ENCODE data around the gene MPV17L. TPM values are rescaled to one million over a fixed set of nuclear protein-coding genes. Genes with fewer than 3 reads are reported as not detected.
A peak's percentile ranks its signal among the peaks of the same experiment; 100 is the strongest.
"Not testable (repeated sequence)": the region's sequence is repeated elsewhere in the genome, so short reads cannot be mapped to it uniquely, and the experiment has no call there.

MPV17L gene
- total and polyA plus RNA-seq, 7 donors, result 5.6 to 30.3 (median 6.3) TPM

DNA sequence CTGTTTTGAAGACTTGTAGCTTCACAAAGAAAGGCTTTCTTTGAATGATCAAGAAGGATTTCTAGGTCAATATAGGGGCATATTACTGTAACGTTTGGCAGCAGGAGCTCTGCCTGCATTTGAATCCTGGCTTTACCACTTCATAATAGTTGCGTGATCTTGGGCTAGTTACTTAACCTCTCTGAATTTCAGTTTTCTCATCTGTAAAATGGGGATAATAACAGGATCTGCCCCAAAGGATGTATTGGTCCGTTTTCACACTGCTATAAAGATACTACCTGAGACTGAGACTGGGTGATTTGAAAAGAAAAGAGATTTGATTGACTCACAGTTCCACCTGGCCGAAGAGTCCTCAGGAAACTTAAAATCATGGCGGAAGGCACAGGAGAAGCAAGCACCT is 51.3 kb downstream of the MPV17L start:
- 93 to 95% (median 95%) methylated on average over 5 of the region's 5 CpGs for WGBS, 3 donors
- no peak overlapping the region for H3K4me3 ChIP-seq
- intact Hi-C loops (cut with DNase I), result no loop called here
- H3K36me3 ChIP-seq (ENCODE audit: insufficient read depth in 1 of 2, low read depth in 1 of 2), result no peaks in the 10 kb centered on the region
- DNase-seq (no peak), ATAC-seq (no peak)
- no peak overlapping the region for H3K27ac ChIP-seq
- TF ChIP-seq, protein P1, sequence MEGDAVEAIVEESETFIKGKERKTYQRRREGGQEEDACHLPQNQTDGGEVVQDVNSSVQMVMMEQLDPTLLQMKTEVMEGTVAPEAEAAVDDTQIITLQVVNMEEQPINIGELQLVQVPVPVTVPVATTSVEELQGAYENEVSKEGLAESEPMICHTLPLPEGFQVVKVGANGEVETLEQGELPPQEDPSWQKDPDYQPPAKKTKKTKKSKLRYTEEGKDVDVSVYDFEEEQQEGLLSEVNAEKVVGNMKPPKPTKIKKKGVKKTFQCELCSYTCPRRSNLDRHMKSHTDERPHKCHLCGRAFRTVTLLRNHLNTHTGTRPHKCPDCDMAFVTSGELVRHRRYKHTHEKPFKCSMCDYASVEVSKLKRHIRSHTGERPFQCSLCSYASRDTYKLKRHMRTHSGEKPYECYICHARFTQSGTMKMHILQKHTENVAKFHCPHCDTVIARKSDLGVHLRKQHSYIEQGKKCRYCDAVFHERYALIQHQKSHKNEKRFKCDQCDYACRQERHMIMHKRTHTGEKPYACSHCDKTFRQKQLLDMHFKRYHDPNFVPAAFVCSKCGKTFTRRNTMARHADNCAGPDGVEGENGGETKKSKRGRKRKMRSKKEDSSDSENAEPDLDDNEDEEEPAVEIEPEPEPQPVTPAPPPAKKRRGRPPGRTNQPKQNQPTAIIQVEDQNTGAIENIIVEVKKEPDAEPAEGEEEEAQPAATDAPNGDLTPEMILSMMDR (IDR thresholded peaks at IDR 0.05), result no peak
- no peaks in the 10 kb centered on the region for H3K27me3 ChIP-seq (ENCODE audit: insufficient read depth in 3 of 3, low read length in 2 of 3)
- no peaks in the 10 kb centered on the region for H3K4me1 ChIP-seq
- H3K9me3 ChIP-seq, result peaks cover 3% of the 10 kb centered on the region

DNA sequence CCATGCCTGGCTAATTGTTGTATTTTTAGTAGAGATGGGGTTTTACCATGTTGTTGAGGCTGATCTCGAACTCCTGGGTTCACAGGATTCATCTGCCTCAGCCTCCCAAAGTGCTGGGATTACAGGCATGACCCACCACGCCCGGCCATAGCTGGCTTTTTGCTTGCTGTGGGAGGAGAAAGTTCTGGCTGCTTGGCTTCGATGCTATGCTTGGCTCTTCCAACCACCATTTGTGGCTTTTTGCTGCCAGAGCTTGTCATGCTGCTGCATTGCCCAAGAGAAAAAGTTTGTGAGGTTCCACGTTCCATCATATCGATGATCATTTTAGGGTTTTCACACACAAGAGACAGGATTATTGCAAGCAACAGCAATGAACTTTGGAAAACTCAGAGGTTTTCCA is 55.1 kb downstream of the MPV17L start:
- H3K4me3 ChIP-seq, result no peak overlapping the region
- H3K9me3 ChIP-seq, result no peaks in the 10 kb centered on the region
- TF ChIP-seq, protein P1 (IDR thresholded peaks at IDR 0.05), result no peak
- no peak overlapping the region for H3K27ac ChIP-seq
- H3K27me3 ChIP-seq (ENCODE audit: insufficient read depth in 3 of 3, low read length in 2 of 3), result no peaks in the 10 kb centered on the region
- WGBS, 3 donors, result 17 to 41% (median 33%) methylated on average over 6 of the region's 6 CpGs
- H3K36me3 ChIP-seq (ENCODE audit: insufficient read depth in 1 of 2, low read depth in 1 of 2), result no peaks in the 10 kb centered on the region
- intact Hi-C loops (cut with DNase I), result no loop called here
- H3K4me1 ChIP-seq, result no peaks in the 10 kb centered on the region
- ATAC-seq (peak in 3 of 4 donors; percentile 39 to 42 (median 40)), DNase-seq (peak in 1 of 2 donors; percentile 54)

DNA sequence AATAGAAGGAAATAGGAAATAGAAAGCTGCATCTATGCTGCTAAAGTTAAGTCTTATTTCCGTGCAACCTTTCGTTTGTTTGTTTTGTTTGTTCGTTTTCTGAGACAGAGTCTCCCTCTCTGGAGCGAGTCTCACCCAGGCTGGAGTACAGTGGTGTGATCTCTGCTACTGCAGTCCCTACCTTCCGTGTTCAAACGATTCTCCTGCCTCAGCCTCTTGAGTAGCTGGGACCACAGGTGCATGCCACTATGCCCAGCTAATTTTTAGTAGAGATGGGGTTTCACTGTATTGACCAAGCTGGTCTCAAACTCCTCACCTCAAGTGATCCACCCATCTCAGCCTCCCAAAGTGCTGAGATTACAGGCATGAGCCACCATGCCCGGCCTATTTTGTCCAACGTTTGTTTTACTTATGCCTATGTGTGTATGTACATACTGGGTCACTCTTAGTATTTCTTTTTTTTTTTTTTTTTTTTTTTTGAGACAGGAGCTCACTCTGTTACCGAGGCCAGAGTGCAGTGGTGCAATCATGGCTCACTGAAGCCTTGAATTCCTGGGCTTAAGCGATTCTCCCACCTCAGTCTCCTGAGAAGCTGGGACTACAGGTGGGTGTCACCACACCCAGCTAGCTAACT is 55.7 kb downstream of the MPV17L start:
- no peak for ATAC-seq
- Histone ChIP-seq H3K9me3 (no peaks in the 10 kb centered on the region), H3K4me3 (no peak overlapping the region), H3K36me3 (ENCODE audit: insufficient read depth in 1 of 2, low read depth in 1 of 2) (no peaks in the 10 kb centered on the region), H3K27me3 (ENCODE audit: insufficient read depth in 3 of 3, low read length in 2 of 3) (no peaks in the 10 kb centered on the region), H3K27ac (no peak overlapping the region), H3K4me1 (no peaks in the 10 kb centered on the region)
- intact Hi-C loops (cut with DNase I), result no loop called here
- TF ChIP-seq, protein P1 (IDR thresholded peaks at IDR 0.05), result no peak
- DNase-seq, result no peak
- WGBS, 3 donors, result 58 to 72% (median 63%) methylated on average over 9 to 10 of the region's 10 CpGs

DNA sequence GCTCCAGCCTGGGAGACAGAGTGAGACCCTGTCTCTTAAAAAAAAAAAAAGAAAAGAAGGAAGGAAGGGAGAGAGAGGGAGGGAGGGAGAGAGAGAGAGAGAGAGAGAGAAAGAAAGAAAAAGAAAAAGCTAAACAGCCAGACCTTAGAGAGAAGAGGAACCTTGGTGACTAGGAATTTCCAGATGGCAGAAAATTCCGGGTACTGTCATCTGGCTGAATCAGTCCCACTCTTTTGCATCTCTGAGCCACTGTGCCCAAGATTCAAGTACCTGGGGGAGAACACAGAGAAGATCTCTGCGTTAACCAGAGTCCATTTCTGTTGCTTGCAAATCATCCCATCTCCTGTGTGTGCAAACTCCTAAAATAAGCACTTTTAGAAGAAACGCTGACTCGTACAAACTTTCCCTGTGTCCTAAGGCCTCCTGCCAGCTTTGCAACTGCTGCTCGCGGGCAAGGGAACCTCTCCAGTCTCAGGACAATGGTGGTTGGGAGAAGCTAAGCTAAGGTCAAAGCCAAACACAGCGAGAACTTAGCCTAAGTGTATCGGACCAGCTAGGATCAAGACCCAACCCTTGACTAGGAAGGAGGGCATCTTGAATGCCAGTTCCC is 56.8 kb downstream of the MPV17L start:
- DNase-seq, result no peak
- Histone ChIP-seq H3K9me3 (no peaks in the 10 kb centered on the region), H3K27me3 (ENCODE audit: insufficient read depth in 3 of 3, low read length in 2 of 3) (no peaks in the 10 kb centered on the region), H3K4me3 (no peak overlapping the region), H3K4me1 (no peaks in the 10 kb centered on the region), H3K27ac (no peak overlapping the region), H3K36me3 (ENCODE audit: insufficient read depth in 1 of 2, low read depth in 1 of 2) (no peaks in the 10 kb centered on the region)
- no peak for ATAC-seq
- 47 to 66% (median 48%) methylated on average over 8 of the region's 8 CpGs for WGBS, 3 donors
- intact Hi-C loops (cut with DNase I), result no loop called here
- TF ChIP-seq, protein P1 (IDR thresholded peaks at IDR 0.05), result no peak

DNA sequence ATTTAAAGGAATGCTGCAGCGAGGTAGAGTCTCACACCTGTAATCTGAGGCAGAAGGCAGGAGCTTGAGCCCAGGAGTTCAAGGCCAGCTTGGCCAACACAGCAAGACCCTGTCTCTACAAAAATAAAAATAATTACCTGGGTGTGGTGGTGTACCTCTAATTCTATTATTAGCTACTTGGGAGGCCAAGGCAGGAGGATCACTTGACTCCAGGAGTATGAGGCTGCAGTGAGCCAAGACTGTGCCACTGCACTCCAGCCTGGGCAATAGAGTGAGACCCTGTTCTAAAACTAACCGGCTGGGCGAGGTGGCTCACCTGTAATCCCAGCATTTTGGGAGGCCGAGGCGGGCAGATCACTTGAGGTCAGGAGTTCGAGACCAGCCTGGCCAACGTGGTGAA is 57.7 kb downstream of the MPV17L start:
- H3K36me3 ChIP-seq (ENCODE audit: insufficient read depth in 1 of 2, low read depth in 1 of 2); H3K4me1 ChIP-seq; ATAC-seq; H3K4me3 ChIP-seq; intact Hi-C loops (cut with DNase I); DNase-seq; H3K27me3 ChIP-seq (ENCODE audit: insufficient read depth in 3 of 3, low read length in 2 of 3); H3K27ac ChIP-seq; H3K9me3 ChIP-seq: not testable (repeated sequence)
- WGBS, 3 donors, result 89 to 96% (median 89%) methylated on average over 7 of the region's 7 CpGs

DNA sequence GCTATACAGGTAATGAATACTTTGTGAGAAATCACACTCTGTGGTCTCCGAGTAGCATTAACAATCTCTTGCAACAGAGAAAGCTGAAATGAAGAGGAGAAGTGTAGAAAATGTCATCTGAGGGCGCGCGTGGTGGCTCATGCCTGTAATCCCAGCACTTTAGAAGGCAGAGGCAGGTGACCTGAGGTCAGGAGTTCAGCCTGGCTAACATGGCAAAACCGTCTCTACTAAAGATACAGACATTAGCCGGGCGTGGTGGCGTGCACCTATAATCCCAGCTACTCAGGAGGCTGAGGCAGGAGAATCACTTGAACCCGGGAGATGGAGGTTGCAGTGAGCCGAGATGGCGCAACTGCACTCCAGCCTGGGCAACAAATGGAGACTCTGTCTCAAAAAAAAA is 59.4 kb downstream of the MPV17L start:
- 72 to 94% (median 79%) methylated on average over 11 of the region's 11 CpGs for WGBS, 3 donors

More for the DNA sequence above, 59.4 kb downstream of the MPV17L start:
- ATAC-seq, result peak in 1 of 4 donors; percentile 18
- H3K27me3 ChIP-seq (ENCODE audit: insufficient read depth in 3 of 3, low read length in 2 of 3); H3K27ac ChIP-seq; H3K9me3 ChIP-seq; intact Hi-C loops (cut with DNase I); H3K4me1 ChIP-seq; DNase-seq; H3K36me3 ChIP-seq (ENCODE audit: insufficient read depth in 1 of 2, low read depth in 1 of 2); H3K4me3 ChIP-seq: not testable (repeated sequence)
